Pons (tissue), 1 donor: ENCODE measurements around the gene PTPRB.

Source experiments
- DNase-seq: peaks from one replicate; pipeline ENCODE4 v3.0.0-alpha.2; 2016; ENCODE audit warnings: low spot score

PTPRB gene

DNA sequence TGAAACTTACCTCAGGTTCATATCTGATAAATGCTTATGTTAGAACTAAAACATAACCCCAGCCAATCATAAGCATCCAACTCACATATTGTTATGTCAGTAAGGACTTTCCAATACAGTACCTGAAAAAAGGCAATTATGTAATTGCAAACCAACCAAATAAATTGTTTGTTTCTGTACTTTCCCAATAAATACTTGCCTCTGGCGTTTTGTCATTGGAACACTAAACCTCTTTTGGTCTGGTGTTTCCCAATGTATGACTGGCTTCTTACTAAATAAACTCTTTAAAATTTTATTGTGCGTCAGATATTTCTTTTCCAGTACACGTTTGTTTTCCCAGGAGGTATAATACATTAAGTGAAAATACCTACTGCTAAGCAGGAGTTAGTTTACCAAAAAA, 6.7 kb upstream of the PTPRB start:
- no peak for DNase-seq

DNA sequence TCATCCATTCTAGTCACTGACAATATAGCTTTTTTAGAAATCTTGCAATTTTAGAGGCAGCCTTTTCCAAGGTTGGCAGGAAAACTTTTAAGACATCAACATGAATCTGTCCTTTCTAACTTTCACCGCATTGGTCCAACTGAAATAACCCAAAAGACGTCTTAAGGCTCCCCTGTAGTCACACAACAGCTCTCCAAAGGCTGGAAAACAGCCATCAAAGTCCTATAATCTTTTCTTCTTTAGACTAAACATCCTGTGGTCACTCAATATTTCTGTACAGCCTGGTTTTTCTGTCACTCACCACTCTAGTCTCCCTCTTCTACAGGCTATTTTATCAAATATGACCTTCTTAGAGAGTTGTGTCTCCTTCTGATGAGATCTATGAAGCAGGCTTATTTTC, 4.5 kb upstream of the PTPRB start:
- DNase-seq, result no peak

DNA sequence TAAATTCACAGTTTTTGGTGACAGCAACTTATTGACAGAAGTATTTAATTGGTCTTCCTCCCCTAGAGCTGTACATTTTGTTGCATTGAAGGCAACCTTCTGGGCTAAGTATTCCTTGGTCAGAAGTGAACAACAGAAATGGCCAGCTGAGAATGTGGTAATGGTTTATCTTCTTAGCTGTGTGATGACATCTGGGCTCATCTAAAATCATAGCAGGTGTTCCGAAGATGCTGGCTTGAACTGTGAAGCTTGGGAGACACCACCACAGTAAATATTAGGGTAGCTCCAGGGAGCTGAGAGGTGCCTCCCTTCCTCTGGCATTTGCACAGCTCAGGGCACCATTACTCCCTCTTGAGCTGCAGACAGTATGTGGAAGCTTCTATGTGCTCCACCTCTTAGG, 3.7 kb upstream of the PTPRB start:
- no peak for DNase-seq

DNA sequence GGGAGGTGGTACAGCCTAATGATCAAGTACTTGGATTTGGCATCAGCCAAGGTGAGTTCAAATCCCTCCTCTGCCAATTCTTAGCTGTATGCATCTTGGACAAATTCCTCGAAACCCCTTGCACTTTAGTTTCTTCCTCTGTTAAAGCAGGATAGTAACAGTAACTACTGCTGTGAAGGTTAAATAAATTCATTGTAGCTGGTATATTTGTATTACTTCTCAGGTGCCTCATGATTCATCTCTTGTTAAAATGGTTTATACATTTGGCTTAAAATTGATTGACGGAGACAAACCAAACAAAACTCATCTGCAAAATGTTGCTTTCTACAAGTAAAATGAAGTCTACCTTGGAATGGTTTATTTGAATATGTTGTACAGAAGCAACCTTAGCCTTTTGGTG, 2.3 kb upstream of the PTPRB start:
- no peak for DNase-seq

DNA sequence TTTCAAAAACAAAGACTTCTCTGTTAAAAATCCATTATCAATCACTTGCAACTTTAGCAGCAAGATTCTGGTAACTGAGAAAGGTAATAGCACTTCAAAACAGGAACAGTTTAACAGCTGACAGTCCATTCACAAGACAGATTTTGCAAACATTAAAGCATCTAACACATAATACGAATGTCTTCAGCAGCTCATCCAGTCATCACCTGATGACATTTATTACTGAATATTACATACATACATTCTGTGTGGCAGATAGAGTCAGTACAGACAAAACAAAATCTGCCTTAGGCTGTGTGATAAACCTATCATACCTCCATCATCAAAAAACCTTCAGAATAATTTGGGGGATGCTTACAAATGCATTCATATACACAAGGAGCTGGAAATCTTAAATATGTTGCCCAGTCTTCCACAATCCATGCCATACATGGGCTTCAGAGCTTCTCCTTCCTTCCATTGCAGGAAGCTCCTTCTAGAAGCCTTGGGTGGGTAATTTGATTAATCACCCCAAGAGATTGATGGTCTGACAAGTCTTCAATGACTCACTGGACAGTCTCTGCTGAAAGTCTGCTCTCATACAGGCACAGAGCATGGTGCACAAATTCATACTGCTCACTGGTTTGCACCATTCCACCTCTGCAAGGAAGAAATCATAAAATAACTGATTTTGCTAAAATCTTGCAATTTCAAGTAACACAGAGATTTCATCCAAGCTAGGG, 1.6 kb upstream of the PTPRB start:
- no peak for DNase-seq

DNA sequence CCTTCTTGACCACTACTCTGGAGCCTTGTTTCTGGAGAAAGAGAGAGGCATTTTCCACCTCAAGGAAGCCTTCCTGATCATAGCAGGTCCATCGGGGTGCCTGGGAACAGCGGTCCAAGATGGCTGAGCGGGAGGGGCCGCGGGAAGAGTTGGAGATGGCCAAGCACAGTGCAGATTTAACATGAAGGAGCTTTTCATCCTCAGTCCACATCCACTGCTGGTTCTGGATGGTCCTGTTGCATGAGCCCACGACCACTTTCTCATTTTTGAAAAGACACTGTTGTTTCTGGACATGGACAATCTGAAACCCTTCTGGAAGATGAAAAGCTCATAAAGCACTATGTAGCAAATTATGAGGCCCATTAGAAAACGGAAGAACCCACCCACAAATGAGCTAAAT, 1.5 kb downstream of the PTPRB start:
- DNase-seq, result no peak

DNA sequence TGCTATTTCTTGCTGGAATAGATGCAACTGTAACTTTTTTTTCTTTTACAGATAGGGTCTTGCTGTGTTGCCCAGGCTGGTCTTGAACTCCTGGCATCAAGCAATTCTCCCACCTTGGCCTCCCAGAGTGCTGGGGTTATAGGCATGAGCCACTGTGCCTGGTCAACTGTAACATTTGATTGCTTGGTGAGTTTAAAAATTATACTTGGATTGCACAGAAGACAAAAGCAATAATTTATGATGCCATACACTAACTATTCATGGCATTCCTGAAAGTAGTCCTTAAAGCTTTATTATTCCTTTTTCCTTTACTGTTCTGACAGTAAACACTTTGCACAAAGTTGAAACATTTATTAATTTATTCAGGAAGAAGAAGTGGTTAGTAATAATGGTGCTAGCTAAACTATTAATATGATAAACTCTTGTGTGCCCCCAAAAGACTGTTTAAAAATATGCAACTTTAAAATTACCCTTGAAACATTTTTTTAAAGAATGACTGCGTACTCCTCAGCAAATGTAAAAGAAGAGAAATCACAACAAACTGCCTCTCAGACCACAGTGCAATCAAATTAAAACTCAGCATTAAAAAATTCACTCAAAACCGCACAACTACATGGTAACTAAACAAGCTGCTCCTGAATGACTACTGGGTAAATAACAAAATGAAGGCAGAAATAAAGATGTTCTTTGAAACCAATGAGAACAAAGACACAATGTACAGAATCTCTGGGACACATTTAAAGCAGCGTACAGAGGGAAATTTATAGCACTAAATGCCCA, 8.3 kb downstream of the PTPRB start:
- no peak for DNase-seq

DNA sequence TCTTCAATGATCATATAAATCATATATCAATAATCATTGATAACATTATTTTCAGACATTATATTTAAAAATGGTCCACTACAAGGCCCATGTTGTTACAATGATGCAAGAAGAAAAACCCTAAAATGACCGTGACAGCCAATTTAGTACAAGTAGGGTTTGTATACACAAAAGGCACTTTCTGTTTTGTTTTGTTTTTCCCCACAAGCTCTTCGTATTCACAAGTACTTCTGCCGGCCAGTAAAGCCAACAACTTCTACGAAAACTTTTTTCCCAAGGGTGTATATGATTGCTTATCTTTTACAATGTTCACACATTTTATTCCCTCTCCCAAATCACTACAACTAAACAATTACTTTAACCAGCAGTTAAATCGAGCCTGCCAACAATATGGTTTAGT, 9.6 kb downstream of the PTPRB start:
- no peak for DNase-seq

DNA sequence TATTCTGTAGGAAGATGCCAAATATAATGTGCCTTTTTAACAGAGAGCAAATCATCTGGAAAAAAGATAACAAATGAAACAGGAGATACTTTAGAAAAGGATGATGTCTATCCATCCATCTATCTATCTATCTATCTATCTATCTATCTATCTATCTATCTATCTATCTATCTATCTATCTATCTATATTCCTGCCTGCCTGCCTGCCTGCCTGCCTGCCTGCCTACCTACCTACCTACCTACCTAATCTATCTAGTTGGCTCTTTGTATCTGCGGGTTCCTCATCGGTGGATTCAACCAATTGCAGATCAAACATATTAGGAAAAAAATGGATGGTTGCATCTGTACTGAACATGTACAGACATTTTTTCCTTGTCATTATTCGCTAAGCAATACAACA, 11.0 kb downstream of the PTPRB start:
- no peak for DNase-seq

DNA sequence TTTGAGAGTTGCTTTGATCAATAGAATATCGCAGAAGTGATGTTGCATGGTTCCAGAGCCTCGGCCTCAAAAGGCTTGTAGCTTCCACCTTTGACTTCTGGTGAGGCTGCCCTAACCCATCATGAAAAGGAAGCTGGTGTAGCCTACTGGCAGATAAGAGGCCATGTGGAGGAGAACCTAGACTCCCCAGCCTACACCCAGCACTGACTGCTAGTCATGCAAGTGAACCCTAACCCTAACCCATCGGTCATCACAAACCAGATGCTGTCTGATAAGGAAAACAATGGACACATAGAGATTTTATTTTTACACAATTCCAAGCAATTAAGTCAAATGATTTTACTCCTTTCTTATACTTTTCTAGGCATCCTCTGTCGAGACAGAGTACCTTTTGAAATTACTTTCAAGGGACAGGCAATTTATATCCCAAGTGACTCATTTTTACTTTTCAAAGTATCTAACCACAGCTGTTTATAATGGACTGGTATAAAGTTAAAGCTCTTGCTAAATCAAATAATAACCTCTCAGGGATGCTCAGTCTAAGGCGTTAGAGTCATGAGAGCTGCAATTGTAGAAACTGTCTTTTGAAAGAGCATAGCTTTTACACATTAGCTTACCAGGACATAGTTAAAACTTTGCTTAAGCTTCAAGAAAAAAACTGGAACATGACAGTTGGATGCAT, 17.6 kb downstream of the PTPRB start:
- DNase-seq, result no peak

DNA sequence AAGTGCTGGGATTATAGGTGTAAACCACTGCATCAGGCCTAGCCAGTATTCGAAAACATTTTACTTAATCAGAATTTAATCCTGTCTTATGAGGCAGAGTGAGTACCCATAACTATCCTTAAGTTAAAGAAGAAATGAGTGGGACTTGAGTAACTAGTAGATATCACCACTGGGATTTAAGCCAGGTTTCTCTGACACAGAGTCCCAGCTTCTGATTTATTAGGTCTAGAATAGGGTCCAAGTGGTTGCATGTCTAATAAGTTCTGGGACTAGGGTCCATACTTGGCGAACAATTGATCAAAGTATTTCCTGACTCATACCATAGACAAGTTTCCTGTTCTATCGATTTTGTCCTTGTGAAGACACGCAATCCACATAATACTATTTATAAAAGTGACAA, 18.9 kb downstream of the PTPRB start:
- no peak for DNase-seq

DNA sequence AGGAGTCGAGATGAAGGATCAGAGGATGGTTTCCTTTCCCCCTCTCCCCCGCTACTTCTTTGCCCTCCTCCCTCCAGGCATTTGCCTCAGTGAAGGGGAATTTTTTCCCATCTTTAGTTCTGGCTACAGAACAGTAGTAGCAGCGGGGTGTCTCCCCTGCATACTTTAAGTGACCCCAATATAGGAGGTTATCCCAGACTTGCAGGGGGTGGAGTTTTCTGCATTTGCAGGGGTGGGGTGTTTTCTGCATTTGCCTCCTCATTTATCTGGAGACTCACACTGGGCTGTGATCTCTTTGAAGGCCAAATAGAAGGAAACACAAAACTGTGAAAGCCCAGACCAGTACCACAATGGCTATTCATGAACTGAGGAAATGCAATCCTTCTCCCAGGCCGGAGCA, 19.8 kb downstream of the PTPRB start:
- no peak for DNase-seq

DNA sequence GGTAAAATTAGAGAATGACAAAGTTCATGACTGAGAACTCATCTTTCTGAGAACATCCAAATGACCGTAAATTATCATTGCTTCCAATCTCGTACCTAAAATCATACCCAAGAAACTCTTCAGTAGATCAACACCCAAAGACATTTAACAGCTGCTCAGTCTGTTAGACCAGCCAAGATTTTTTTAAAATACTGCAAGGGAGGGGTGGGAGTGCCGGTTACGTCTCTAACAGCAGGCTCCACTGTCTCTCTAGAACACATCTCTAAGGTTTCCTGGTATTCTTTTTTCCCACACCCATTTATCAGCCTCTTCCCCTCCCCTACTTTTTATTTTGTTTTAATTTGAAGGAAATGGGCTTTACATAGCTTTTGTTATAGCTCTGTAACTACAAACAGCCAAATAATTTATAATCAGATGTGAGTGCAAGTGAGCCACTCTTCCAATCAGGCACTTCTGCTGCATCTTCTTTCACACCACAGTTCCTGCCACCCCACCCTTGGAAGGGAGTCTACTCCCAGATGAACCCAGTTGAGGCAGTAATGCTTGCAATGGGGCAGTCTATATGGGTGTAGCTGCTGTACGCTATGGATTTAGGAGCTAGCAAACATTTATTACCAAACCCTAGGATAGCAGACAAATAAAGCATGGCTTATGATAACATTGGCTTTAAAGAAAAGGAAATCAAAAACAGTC, 21.9 kb downstream of the PTPRB start:
- DNase-seq, result no peak

DNA sequence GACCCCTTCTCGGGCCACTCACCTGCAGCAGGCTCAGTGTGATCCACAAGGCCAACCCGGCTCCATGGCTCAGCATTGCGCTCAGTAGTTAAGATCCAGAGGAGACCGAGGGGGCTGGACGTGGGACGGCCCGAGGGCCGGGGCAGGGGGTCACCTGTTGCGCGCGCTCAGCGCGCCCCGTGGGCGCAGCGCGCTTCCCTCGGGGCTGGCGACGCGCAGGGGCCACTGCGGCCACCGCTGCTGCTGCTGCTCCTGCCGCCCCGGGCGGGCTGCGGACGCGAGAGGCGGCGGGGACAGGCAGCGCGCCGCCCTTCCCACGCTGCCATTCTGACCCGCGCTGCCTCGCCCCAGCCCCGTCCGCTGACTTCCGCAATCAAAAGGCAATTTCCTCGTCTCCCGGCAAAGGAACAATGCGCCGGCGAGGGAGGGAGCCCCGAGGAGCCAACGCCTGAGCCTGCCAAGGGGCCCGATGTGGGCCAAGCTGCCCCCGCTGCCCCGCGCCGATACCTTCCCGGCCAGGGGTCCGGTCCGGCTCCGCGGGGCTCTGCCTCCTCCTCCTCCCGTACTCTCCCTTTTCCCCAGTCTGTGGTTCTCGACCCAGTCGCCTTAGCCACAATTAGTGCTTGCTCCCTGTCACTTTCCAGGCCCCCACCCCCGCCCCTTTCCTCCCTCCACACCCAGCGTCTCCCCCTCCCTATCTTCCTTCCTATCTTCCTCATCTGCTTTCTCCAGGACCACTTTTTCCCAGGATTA, 27.3 kb downstream of the PTPRB start:
- DNase-seq, result no peak

DNA sequence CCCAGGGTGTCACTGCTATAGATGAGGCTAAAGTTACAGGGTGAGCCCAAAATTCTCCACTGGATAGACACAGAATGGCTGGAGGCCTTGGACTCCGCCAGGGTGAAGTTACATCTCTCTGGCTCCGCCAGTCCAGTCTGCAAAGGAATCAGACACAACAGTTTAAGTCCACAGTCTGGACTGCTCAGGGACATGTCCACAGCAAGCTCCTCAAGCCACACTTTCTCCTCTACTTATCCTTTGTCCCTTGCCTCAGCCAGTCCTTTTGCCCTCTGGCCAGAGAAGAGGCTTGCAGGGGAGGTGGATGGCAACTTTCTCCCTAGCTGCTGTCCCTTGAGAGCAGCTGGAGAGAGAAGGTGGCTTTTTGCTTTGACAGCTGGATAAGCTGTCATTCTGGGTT, 28.0 kb downstream of the PTPRB start:
- no peak for DNase-seq

DNA sequence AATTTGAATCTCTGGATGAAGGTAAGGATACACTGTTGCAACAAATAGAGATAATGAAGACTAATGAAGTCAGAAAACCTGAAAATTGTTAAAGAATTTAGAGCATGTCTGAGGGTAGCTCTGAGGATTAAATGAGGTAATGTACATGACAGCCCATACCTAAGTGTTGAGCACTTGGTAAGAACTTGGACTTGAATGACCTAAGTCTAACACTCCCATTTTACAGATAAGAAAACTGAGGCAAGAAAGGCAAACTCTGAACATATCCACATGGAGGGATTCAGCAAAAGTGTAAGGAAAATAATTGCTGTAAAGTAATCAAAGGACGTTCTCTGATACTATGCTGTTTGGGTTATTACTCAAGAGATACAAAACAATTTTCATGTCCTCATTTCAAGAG, 29.0 kb downstream of the PTPRB start:
- DNase-seq, result no peak

DNA sequence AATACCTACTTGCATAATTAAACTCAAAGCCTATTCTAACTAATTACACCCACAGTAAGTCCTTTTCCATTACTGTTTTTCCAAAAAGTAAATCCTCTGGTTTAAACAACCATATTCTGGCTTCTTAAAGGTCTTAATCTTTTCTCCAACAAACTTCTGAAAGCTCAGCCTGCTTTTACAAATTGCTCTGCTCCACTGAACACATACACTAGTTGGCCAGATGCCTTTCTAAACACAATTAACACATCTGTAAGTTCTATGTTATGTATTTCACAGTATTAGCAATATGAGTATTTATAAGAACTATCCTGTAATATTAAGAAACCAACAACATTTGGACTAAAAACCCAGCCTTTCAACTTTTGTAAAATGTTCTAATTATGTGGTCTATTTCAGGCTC, 30.1 kb downstream of the PTPRB start:
- no peak for DNase-seq

DNA sequence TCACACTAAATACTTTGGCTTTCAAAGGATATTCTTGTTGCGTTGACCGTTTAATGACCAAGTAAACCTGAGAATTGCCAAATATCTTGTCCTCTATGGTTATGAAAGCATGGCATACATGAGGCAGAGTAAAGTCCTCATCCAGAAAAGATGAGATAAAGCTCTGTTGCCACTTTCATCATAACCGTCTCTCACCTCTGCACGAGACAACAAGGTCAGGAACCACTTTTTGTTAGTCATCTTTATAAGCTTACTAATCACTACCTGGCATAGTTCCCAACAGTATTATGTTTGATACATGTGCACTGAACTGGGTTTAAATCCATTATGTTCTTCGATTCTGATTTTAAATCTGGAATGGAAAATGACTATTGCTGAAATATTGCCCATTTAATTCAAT, 31.3 kb downstream of the PTPRB start:
- no peak for DNase-seq

DNA sequence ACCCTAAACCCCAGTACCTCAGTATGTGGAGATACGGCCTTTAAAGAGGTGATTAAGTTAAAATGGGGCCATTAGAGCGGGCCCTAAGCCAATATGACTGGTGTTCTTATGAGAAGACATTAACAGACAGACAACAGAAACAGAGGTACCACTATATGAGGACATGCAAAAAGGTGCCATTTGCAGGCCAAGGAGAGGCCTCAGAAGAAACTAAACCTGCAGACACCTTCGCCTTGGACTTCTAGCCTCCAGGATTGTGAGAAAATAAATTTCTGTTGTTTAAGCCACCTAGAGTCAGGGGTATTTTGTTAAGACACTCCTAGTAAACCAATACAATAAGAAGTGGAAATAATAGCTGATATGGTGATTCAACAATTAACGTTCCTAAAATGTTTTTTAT, 32.6 kb downstream of the PTPRB start:
- no peak for DNase-seq

DNA sequence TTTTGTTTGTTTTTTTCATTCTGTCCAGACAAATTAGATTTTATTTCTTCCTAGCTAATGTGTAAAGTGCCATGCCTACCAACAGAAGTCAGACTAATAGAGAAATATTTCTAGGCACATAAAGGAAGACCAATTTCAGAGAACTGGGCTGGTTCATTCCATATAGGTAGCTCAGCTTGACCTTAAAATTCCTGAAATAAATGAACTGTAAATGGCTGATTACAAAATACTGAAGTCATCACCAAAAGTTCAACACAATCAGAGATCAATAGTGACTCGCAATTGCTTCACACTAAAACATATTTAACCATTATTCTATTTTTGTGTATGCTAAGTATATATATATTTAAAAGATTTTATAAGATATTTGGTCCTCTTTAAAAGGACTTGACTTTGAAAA, 34.2 kb downstream of the PTPRB start:
- DNase-seq, result no peak

DNA sequence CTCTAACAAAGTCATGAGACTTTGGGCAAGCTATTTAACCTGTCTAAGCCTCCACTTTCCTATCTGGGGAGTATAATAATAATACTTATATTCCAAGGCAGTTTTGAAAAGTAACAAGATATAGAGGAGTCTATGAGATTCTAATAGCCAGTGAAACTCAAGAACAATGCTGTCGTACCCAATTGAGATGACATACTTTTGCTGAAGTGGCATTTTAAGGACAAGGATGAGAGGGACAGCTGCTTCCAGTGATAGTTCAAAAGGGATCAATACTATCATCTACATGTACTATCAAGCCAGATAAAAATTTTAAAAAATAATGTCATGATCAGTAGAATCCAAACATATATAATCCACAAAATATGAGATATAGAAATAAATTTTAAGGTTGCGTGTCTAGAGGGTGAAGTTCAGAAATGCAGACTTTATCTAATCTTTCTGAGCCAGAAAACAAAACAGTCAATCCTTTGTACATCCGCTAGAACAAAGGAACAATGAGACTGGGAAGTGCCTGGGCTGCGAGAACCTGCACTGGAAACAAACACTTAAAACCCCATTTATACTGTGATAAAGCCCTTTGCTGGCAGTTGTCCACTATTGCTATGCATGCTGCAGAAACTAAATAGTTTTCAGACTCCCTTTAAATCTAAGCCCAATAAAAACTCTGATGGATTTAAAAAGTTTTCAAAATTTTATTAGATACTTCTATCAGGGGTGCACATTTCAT, 38.6 kb downstream of the PTPRB start:
- DNase-seq, result peak; percentile 92
